BE2C (cell line): Measurements from ENCODE around the gene ZBED1.

Source experiments
- DNase-seq: peaks from one replicate; pipeline ENCODE4 v3.0.0-alpha.2; 2020
- H3K27me3 ChIP-seq: fragments of 250-450 bp; sonication (Bioruptor Pico); 2 replicates; pipeline ENCODE4 v1.5.1; 2020; ENCODE audit warnings: mild to moderate bottlenecking
- H3K36me3 ChIP-seq: fragments of 250-450 bp; sonication (Bioruptor Pico); 2 replicates; pipeline ENCODE4 v1.5.1; 2020; ENCODE audit warnings: mild to moderate bottlenecking
- H3K4me1 ChIP-seq: fragments of 250-450 bp; sonication (Bioruptor Pico); 2 replicates; pipeline ENCODE4 v1.5.1; 2020
- H3K4me3 ChIP-seq: 2 replicates; pipeline ENCODE4 v1.5.1; 2011; ENCODE audit warnings: low read depth, low read length
- H3K9me3 ChIP-seq: fragments of 250-450 bp; sonication (Bioruptor Pico); 2 replicates; pipeline ENCODE4 v1.5.1; 2020
- CTCF ChIP-seq: IDR thresholded peaks from 2 replicates; pipeline ENCODE4 v1.5.1; 2012; ENCODE audit warnings: mild to moderate bottlenecking, low read depth, low read length

The ZBED1 gene

GRCh38 chrX:2545144-2545543, 44.4 kb upstream of the ZBED1 start:
- H3K4me1 ChIP-seq: no peaks in the 10 kb centered on the region
- H3K36me3 ChIP-seq: no peaks in the 10 kb centered on the region
- H3K27me3 ChIP-seq: no peaks in the 10 kb centered on the region
- H3K4me3 ChIP-seq: no peak overlapping the region
- no peak for TF ChIP-seq CTCF
- no peaks in the 10 kb centered on the region for H3K9me3 ChIP-seq
- no peak for DNase-seq

- no peak for TF ChIP-seq CTCF
- Histone ChIP-seq H3K4me3 (no peak overlapping the region), H3K27me3 (no peaks in the 10 kb centered on the region), H3K4me1 (no peaks in the 10 kb centered on the region), H3K36me3 (no peaks in the 10 kb centered on the region), H3K9me3 (no peaks in the 10 kb centered on the region)
- no peak for DNase-seq
These were observed 42.2 kb upstream of the ZBED1 start for GRCh38 chrX:2542826-2543521.

- Histone ChIP-seq H3K27me3 (no peaks in the 10 kb centered on the region), H3K36me3 (no peaks in the 10 kb centered on the region), H3K9me3 (no peaks in the 10 kb centered on the region), H3K4me1 (no peaks in the 10 kb centered on the region), H3K4me3 (no peak overlapping the region)
- TF ChIP-seq CTCF: no peak
- no peak for DNase-seq
These were observed 40.8 kb upstream of the ZBED1 start for GRCh38 chrX:2541603-2542002.

DNA sequence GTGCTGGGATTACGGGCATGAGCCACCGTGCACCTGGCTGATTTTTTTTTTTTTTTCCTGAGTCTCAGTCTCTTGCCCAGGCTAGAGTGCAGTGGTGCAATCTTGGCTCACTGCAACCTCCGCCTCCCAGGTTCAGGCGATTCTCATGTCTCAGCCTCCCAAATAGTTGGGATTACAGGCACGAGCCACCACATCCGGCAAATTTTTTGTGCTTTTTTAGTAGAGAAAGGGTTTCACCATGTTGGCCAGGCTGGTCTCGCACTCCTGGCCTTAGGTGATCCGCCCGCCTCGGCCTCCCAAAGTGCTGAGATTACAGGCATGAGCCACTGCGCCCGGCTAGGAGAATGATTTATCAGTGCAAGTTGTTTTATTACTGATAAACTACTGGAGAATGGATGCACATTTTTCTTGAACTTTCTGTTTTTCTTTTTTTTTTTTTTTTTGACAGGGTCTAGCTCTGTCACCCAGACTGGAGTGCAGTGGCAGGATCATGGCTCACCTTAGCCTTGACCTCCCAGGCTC, 39.7 kb upstream of the ZBED1 start:
- H3K36me3 ChIP-seq: no peaks in the 10 kb centered on the region
- no peaks in the 10 kb centered on the region for H3K9me3 ChIP-seq
- no peaks in the 10 kb centered on the region for H3K27me3 ChIP-seq
- no peak overlapping the region for H3K4me3 ChIP-seq
- no peaks in the 10 kb centered on the region for H3K4me1 ChIP-seq
- no peak for TF ChIP-seq CTCF
- DNase-seq: no peak

DNA sequence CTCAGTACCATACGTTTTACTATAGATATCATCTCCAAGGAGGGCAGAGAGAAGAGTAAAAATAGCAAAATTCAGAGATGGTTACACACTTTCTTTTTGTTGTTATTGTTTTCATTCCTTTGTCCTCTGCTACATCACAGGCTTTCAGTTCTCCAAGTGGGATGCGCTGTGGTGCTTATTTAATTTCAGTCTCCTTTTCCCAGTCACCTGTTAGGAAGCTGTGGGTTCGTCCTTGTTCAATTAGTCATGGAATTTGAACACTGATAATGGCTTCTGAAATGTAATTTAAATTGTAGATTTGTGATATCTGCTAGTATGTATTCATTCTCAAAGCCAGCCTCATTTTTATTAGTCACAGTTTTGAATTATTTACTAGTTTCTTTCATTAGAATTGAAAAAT, 38.8 kb upstream of the ZBED1 start:
- Histone ChIP-seq H3K4me3 (no peak overlapping the region), H3K9me3 (no peaks in the 10 kb centered on the region), H3K4me1 (no peaks in the 10 kb centered on the region), H3K27me3 (no peaks in the 10 kb centered on the region), H3K36me3 (no peaks in the 10 kb centered on the region)
- no peak for TF ChIP-seq CTCF
- DNase-seq: no peak

DNA sequence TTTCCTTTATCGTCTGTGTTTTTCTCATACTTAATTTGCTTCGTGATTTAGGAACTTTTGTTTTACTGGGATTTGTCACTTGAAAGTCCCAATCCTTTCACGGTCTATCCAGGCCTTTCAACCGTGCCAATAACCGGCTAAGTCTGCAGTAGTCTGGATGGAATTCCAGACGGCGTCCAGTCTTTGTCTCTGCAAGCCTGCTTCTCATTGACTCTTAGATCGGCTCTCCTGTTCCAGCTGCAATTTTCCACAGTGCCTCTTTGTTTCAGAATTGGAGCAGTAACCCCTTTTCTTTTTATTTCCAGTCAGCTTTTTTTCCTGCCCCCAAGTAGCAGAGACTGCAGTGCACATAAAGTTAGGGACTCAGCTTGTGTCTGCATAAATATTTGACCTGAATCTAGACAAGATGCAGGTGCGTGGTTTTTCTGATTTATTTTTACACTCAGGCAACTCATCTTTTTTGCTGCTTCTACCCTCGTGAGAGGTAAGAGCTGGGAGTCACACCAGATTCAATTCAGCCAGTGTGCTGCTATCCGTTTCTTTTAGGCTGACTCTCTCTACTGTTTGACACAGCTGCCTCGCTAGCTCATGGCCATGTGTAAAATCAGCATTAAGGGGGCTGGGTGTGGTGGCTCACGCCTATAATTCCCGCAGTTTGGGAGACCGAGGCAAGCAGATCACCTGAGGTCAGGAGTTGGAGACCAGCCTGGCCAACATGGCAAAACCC, 37.4 kb upstream of the ZBED1 start:
- H3K27me3 ChIP-seq: no peaks in the 10 kb centered on the region
- no peak overlapping the region for H3K4me3 ChIP-seq
- no peaks in the 10 kb centered on the region for H3K36me3 ChIP-seq
- DNase-seq: no peak
- H3K4me1 ChIP-seq: no peaks in the 10 kb centered on the region
- H3K9me3 ChIP-seq: no peaks in the 10 kb centered on the region
- no peak for TF ChIP-seq CTCF
